Body of pancreas (tissue), 4 donors: ENCODE measurements around the gene MRPL14. TPM values are rescaled to one million over a fixed set of nuclear protein-coding genes. Genes with fewer than 3 reads are reported as not detected.
A peak's percentile ranks its signal among the peaks of the same experiment; 100 is the strongest.

ENCODE experiments used
- ATAC-seq: fragments of 150-250 bp; one replicate; pipeline ENCODE4 v1.9.1; 2016
- DNase-seq, 4 donors: peaks; one replicate each; pipeline ENCODE4 v3.0.0-alpha.2; 2019
- H3K27ac ChIP-seq, 4 donors: fragments of 200-600 bp; sonication (generic); 1 replicate in 3 of 4; 2 replicates in 1 of 4; pipeline versions ENCODE4 v1.5.1 to v1.6.1; 2016 to 2019; ENCODE audit warnings: mild to moderate bottlenecking in 1 of 4, mixed read lengths in 1 of 4, moderate library complexity in 1 of 4
- H3K27me3 ChIP-seq, 2 donors: fragments of 200-600 bp; sonication (generic); one replicate each; pipeline ENCODE4 v1.6.0; 2016; ENCODE audit warnings: mild to moderate bottlenecking in 1 of 2
- H3K36me3 ChIP-seq, 2 donors: fragments of 200-600 bp; sonication (generic); replicated peaks in 1 of 2; 2 replicates each; pipeline ENCODE4 v1.5.1; 2016; ENCODE audit warnings: low read depth in 2 of 2; ENCODE audit not compliant: insufficient read depth in 1 of 2
- H3K4me1 ChIP-seq: fragments of 200-600 bp; sonication (generic); one replicate; pipeline ENCODE4 v1.6.0; 2016
- H3K4me3 ChIP-seq, 2 donors: fragments of 200-600 bp; sonication (generic); 1 replicate in 1 of 2; 2 replicates in 1 of 2; pipeline ENCODE4 v1.5.1; 2016 to 2019
- H3K9me3 ChIP-seq, 3 donors: fragments of 200-600 bp; sonication (generic); 1 replicate in 2 of 3; 2 replicates in 1 of 3; pipeline ENCODE4 v1.5.1; 2016
- POLR2A ChIP-seq, 3 donors: fragments of 450-650 bp; IDR thresholded peaks; one replicate each; pipeline ENCODE4 v1.6.1; 2016; ENCODE audit warnings: antibody characterized with exemption in 3 of 3, mild to moderate bottlenecking in 2 of 3
- WGBS, 2 donors: methylation state at CpG; one replicate each; pipeline ENCODE4 v1.1.5; 2017; 5-methylcytosine and 5-hydroxymethylcytosine counted together
- intact Hi-C: fragments of 100-400 bp; cut with DNase I; formaldehyde crosslinking; loops from one replicate; pipeline ENCODE4 v1.15.1; 2023
- total RNA-seq, 2 donors: library from RNA; depleted of rRNA; stranded (reverse); fragments of >200 nt; gene quantifications; one replicate each; pipeline ENCODE4 v1.1.0, GENCODE V29; 2016
- TF ChIP-seq, protein P1 (sequence below), 7 experiments: fragments of 450-650 bp in 4 of 7; fragments of 200-600 bp in 3 of 7; sonication (generic) in 3 of 7; IDR thresholded peaks; one replicate each; pipeline ENCODE4 v1.5.1; 2016 to 2019; ENCODE audit warnings: antibody characterized with exemption in 7 of 7

MRPL14 gene
- total RNA-seq, 2 donors from 2014 or later = 14.8 to 20.8 TPM

- Histone ChIP-seq H3K4me1 (peaks cover 56% of the 10 kb centered on the region), H3K27me3 (no peaks in the 10 kb centered on the region)
- intact Hi-C loops = no loop called here
Measured at GRCh38 chr6:44116641-44117382, 10.4 kb downstream of the MRPL14 start.

DNA sequence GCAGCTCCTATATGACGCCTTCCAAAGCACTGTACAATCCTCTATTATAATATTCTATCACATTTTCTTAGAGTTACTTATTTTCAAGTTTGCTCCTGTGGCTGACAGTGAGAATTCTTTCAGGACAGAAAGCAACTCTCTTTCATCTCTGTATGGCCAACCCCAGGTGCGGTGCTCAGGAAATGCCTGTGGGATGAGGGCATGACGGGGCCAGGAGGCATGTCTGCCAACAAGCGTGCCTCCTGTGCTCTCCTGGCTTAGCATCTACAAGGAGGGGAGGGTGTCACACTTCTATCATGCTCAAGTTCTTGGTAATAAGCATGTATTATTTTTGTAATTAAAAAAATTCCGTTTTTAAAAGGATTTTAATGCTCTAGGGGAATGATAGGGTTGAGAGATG, 11.4 kb downstream of the MRPL14 start:
- intact Hi-C loops = no loop called here
- ATAC-seq = no peak
- Histone ChIP-seq H3K36me3 (peaks cover 0 to 10% of the 10 kb centered on the region in 2 donors), H3K9me3 (peaks cover 0 to 4% (median 0%) of the 10 kb centered on the region in 3 donors), H3K4me1 (peaks cover 47% of the 10 kb centered on the region), H3K27ac (no peak overlapping the region), H3K27me3 (no peaks in the 10 kb centered on the region), H3K4me3 (no peak overlapping the region)
- 78 to 84% methylated on average over 5 of the region's 5 CpGs for WGBS, 2 donors
- no peak for DNase-seq
- TF ChIP-seq POLR2A (IDR thresholded peaks at IDR 0.05) = no peak
- TF ChIP-seq, protein P1, sequence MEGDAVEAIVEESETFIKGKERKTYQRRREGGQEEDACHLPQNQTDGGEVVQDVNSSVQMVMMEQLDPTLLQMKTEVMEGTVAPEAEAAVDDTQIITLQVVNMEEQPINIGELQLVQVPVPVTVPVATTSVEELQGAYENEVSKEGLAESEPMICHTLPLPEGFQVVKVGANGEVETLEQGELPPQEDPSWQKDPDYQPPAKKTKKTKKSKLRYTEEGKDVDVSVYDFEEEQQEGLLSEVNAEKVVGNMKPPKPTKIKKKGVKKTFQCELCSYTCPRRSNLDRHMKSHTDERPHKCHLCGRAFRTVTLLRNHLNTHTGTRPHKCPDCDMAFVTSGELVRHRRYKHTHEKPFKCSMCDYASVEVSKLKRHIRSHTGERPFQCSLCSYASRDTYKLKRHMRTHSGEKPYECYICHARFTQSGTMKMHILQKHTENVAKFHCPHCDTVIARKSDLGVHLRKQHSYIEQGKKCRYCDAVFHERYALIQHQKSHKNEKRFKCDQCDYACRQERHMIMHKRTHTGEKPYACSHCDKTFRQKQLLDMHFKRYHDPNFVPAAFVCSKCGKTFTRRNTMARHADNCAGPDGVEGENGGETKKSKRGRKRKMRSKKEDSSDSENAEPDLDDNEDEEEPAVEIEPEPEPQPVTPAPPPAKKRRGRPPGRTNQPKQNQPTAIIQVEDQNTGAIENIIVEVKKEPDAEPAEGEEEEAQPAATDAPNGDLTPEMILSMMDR (IDR thresholded peaks at IDR 0.05) = no peak

More at GRCh38 chr6:44116641-44117382, 10.4 kb downstream of the MRPL14 start:
- no peak overlapping the region for H3K4me3 ChIP-seq
- no peak for TF ChIP-seq POLR2A (IDR thresholded peaks at IDR 0.05)
- TF ChIP-seq, protein P1 (IDR thresholded peaks at IDR 0.05) = no peak
- DNase-seq (peak in 1 of 4 donors; percentile 29), ATAC-seq (no peak)
- H3K27ac ChIP-seq = peak overlapping the region in 2 of 4 donors; percentile 11 to 54
- 54 to 56% methylated on average over 4 of the region's 4 CpGs for WGBS, 2 donors
- H3K9me3 ChIP-seq = peaks cover 0 to 4% (median 0%) of the 10 kb centered on the region in 3 donors
- H3K36me3 ChIP-seq = peaks cover 0 to 10% of the 10 kb centered on the region in 2 donors

DNA sequence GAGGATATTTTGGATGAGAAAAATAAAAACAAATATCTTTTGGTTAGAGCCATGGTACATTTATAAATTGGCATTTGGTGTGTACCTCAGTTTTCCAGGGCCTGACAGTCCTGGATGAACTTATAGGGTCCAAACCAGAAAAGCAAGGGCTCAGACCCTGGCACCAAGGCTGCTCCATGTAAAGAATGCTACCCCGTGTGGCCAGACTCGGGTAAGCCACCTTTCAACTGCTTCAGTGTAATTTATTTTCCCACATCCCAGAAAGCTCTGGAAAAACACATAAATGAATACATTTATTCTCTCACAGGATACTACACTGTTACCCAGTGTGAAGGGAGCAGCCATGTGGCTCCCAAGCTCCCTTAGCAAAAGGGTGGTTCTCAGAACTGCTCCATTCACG, 13.8 kb downstream of the MRPL14 start:
- Histone ChIP-seq H3K27ac (no peak overlapping the region), H3K36me3 (peaks cover 0 to 13% of the 10 kb centered on the region in 2 donors), H3K9me3 (no peaks in the 10 kb centered on the region), H3K27me3 (no peaks in the 10 kb centered on the region), H3K4me3 (no peak overlapping the region), H3K4me1 (peaks cover 22% of the 10 kb centered on the region)
- ATAC-seq (no peak), DNase-seq (no peak)
- WGBS, 2 donors = 60 to 65% methylated on average over 3 of the region's 3 CpGs
- intact Hi-C loops = loop anchor here (5.0 kb wide), 1 partner anchor 34 kb away; no protein-coding TSS in a partner anchor
- no peak for TF ChIP-seq POLR2A (IDR thresholded peaks at IDR 0.05)
- TF ChIP-seq, protein P1 (IDR thresholded peaks at IDR 0.05) = no peak

GRCh38 chr6:44111434-44112417, 15.5 kb downstream of the MRPL14 start:
- 70 to 83% methylated on average over 6 of the region's 6 CpGs for WGBS, 2 donors
- peaks cover 5% of the 10 kb centered on the region for H3K4me1 ChIP-seq
- H3K9me3 ChIP-seq = no peaks in the 10 kb centered on the region
- no peak overlapping the region for H3K4me3 ChIP-seq
- H3K27ac ChIP-seq = no peak overlapping the region
- H3K36me3 ChIP-seq = peaks cover 0 to 13% of the 10 kb centered on the region in 2 donors
- ATAC-seq (no peak), DNase-seq (no peak)
- intact Hi-C loops = loop anchor here (5.0 kb wide), 1 partner anchor 36 kb away; no protein-coding TSS in a partner anchor
- H3K27me3 ChIP-seq = no peaks in the 10 kb centered on the region
- TF ChIP-seq, protein P1 (IDR thresholded peaks at IDR 0.05) = no peak
- no peak for TF ChIP-seq POLR2A (IDR thresholded peaks at IDR 0.05)
